ENCODE data around the gene PDZRN3. TPM values are rescaled to one million over a fixed set of nuclear protein-coding genes. Genes with fewer than 3 reads are reported as not detected.

PDZRN3 gene
- total RNA-seq, 2 donors from 2014 or later = 6.1 to 10.4 TPM

- Histone ChIP-seq H3K36me3 (ENCODE audit: control insufficient read depth, insufficient read depth, low read length) (peaks cover 85% of the 10 kb centered on the region), H3K4me1 (ENCODE audit: control insufficient read depth, insufficient read depth, low read length) (peaks cover 8% of the 10 kb centered on the region), H3K27ac (ENCODE audit: low read depth, low read length) (no peak overlapping the region), H3K9me3 (ENCODE audit: control insufficient read depth, low read length) (no peaks in the 10 kb centered on the region), H3K27me3 (ENCODE audit: control insufficient read depth, insufficient read depth, low read length, poor library complexity, severe bottlenecking) (no peaks in the 10 kb centered on the region), H3K9ac (ENCODE audit: extremely low read depth, low read length, poor library complexity, severe bottlenecking) (no peak overlapping the region), H3K4me3 (ENCODE audit: low read length) (no peak overlapping the region)
- H3K36me3 Mint-ChIP-seq (ENCODE audit: low read depth) = no peaks in the 10 kb centered on the region
- no peak overlapping the region for H3K4me3 Mint-ChIP-seq
- DNase-seq = no peak
- H3K4me1 Mint-ChIP-seq = peaks cover 10% of the 10 kb centered on the region
- no peak for TF ChIP-seq CTCF (conservative IDR thresholded peaks at IDR 0.05)
- WGBS, 2 experiments (ENCODE audit: insufficient coverage in 1 of 2, insufficient read length in 1 of 2) = 96% methylated on average over 1 of the region's 1 CpG; no CpG with 5 or more reads in 1 of the 2 experiments
- H3K9me3 Mint-ChIP-seq = no peaks in the 10 kb centered on the region
- no peak overlapping the region for H3K27ac Mint-ChIP-seq
- H3K27me3 Mint-ChIP-seq (ENCODE audit: insufficient read depth) = peaks cover 3% of the 10 kb centered on the region
These were observed 21.0 kb downstream of the PDZRN3 start for GRCh38 chr3:73603762-73604171.

DNA sequence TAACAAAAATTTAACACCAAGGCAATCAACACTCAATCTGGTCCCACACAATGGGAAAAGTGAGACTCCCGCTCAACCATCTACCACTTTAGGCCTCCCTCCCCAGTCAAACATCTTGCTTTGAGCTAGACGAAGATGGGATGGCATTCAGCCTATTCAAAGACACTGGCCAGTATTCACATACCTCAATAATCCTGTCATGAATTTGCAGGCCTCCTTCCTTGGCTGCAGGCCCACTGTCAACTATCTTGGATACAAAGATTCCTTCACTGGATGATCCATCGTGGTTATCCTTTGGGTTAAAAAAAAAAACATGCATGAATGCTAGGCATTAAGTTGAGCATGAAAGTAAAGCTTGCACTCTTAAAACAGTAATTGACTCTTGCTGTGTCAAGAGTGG, 22.6 kb downstream of the PDZRN3 start:
- H3K27me3 ChIP-seq (ENCODE audit: control insufficient read depth, insufficient read depth, low read length, poor library complexity, severe bottlenecking) = no peaks in the 10 kb centered on the region
- TF ChIP-seq CTCF (conservative IDR thresholded peaks at IDR 0.05) = no peak
- no peak for DNase-seq
- no peak overlapping the region for H3K9ac ChIP-seq (ENCODE audit: extremely low read depth, low read length, poor library complexity, severe bottlenecking)
- Mint-ChIP-seq H3K36me3 (ENCODE audit: low read depth) (no peaks in the 10 kb centered on the region), H3K27ac (no peak overlapping the region), H3K4me1 (peaks cover 2% of the 10 kb centered on the region), H3K4me3 (no peak overlapping the region), H3K9me3 (no peaks in the 10 kb centered on the region), H3K27me3 (ENCODE audit: insufficient read depth) (peaks cover 4% of the 10 kb centered on the region)
- H3K36me3 ChIP-seq (ENCODE audit: control insufficient read depth, insufficient read depth, low read length) = peaks cover 88% of the 10 kb centered on the region
- no peaks in the 10 kb centered on the region for H3K4me1 ChIP-seq (ENCODE audit: control insufficient read depth, insufficient read depth, low read length)
- WGBS, 2 experiments (ENCODE audit: insufficient coverage in 1 of 2, insufficient read length in 1 of 2) = 83 to 94% methylated on average over 1 to 3 of the region's 3 CpGs
- H3K4me3 ChIP-seq (ENCODE audit: low read length) = no peak overlapping the region
- H3K27ac ChIP-seq (ENCODE audit: low read depth, low read length) = no peak overlapping the region
- H3K9me3 ChIP-seq (ENCODE audit: control insufficient read depth, low read length) = no peaks in the 10 kb centered on the region

DNA sequence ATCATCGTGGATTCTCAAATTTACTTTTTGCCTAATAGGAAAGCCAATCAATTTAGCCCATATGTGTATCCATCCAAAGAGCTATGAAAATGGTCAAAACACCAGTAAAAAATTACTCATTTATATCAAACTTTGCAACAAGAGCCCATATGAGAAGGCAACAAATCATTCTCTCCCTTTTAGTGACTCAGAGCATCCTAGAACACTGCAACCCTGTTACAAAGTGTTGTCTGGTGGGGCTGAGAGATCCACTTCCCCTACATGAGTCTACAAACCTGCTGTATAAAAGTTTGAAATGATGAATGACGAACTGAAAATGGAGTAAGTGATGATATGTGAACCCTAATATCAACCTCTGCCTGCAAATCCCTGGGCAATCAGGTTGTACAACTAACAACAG, 23.3 kb downstream of the PDZRN3 start:
- Histone ChIP-seq H3K9me3 (ENCODE audit: control insufficient read depth, low read length) (no peaks in the 10 kb centered on the region), H3K4me1 (ENCODE audit: control insufficient read depth, insufficient read depth, low read length) (no peaks in the 10 kb centered on the region), H3K36me3 (ENCODE audit: control insufficient read depth, insufficient read depth, low read length) (peaks cover 88% of the 10 kb centered on the region), H3K9ac (ENCODE audit: extremely low read depth, low read length, poor library complexity, severe bottlenecking) (no peak overlapping the region), H3K27me3 (ENCODE audit: control insufficient read depth, insufficient read depth, low read length, poor library complexity, severe bottlenecking) (no peaks in the 10 kb centered on the region), H3K27ac (ENCODE audit: low read depth, low read length) (peak overlapping the region; percentile 87), H3K4me3 (ENCODE audit: low read length) (no peak overlapping the region)
- Mint-ChIP-seq H3K27me3 (ENCODE audit: insufficient read depth) (peaks cover 4% of the 10 kb centered on the region), H3K36me3 (ENCODE audit: low read depth) (no peaks in the 10 kb centered on the region), H3K27ac (no peak overlapping the region), H3K9me3 (no peaks in the 10 kb centered on the region), H3K4me1 (peaks cover 6% of the 10 kb centered on the region), H3K4me3 (no peak overlapping the region)
- TF ChIP-seq CTCF (conservative IDR thresholded peaks at IDR 0.05) = no peak
- 96 to 100% methylated on average over 2 of the region's 2 CpGs for WGBS, 2 experiments (ENCODE audit: insufficient coverage in 1 of 2, insufficient read length in 1 of 2)
- no peak for DNase-seq

Measured in endodermal cell (in vitro differentiated cells).